ENCODE measurements around the gene PLK1.
"Not testable (repeated sequence)": the region's sequence is repeated elsewhere in the genome, so short reads cannot be mapped to it uniquely, and the experiment has no call there.

Gene PLK1

GRCh38 chr16:23704772-23705516, 26.3 kb downstream of the PLK1 start:
- no peak for DNase-seq (ENCODE audit: low read depth, low spot score)
- no peak overlapping the region for H3K4me3 ChIP-seq (ENCODE audit: low read length)

GRCh38 chr16:23705517-23705902, 26.8 kb downstream of the PLK1 start:
- no peak for DNase-seq (ENCODE audit: low read depth, low spot score)
- no peak overlapping the region for H3K4me3 ChIP-seq (ENCODE audit: low read length)

- no peak for DNase-seq (ENCODE audit: low read depth, low spot score)
- no peak overlapping the region for H3K4me3 ChIP-seq (ENCODE audit: low read length)
Measured at GRCh38 chr16:23706439-23706838, 27.8 kb downstream of the PLK1 start.

GRCh38 chr16:23709536-23709935, 30.8 kb downstream of the PLK1 start:
- DNase-seq (ENCODE audit: low read depth, low spot score): no peak
- no peak overlapping the region for H3K4me3 ChIP-seq (ENCODE audit: low read length)

GRCh38 chr16:23710008-23710407, 31.3 kb downstream of the PLK1 start:
- DNase-seq (ENCODE audit: low read depth, low spot score): no peak
- H3K4me3 ChIP-seq (ENCODE audit: low read length): no peak overlapping the region

GRCh38 chr16:23710504-23710903, 31.8 kb downstream of the PLK1 start:
- no peak for DNase-seq (ENCODE audit: low read depth, low spot score)
- no peak overlapping the region for H3K4me3 ChIP-seq (ENCODE audit: low read length)

- no peak for DNase-seq (ENCODE audit: low read depth, low spot score)
- H3K4me3 ChIP-seq (ENCODE audit: low read length): no peak overlapping the region
Measured at GRCh38 chr16:23711785-23712184, 33.1 kb downstream of the PLK1 start.

- H3K4me3 ChIP-seq (ENCODE audit: low read length): no peak within 1 kb of the TSS
- no peak for DNase-seq (ENCODE audit: low read depth, low spot score)
Measured at GRCh38 chr16:23712976-23713375, 34.3 kb downstream of the PLK1 start, which contains the start of gene ERN2. ERN2 (minus strand) TSS chr16:23713222; CDS start chr16:23713187, 35 bp downstream.

GRCh38 chr16:23716484-23716883, 37.8 kb downstream of the PLK1 start:
- no peak overlapping the region for H3K4me3 ChIP-seq (ENCODE audit: low read length)
- no peak for DNase-seq (ENCODE audit: low read depth, low spot score)

GRCh38 chr16:23722613-23723240, 44.0 kb downstream of the PLK1 start:
- H3K4me3 ChIP-seq (ENCODE audit: low read length); DNase-seq (ENCODE audit: low read depth, low spot score): not testable (repeated sequence)

GRCh38 chr16:23724096-23724784, 45.6 kb downstream of the PLK1 start:
- DNase-seq (ENCODE audit: low read depth, low spot score): no peak
- H3K4me3 ChIP-seq (ENCODE audit: low read length): no peak overlapping the region

GRCh38 chr16:23724785-23725131, 46.1 kb downstream of the PLK1 start:
- no peak for DNase-seq (ENCODE audit: low read depth, low spot score)
- H3K4me3 ChIP-seq (ENCODE audit: low read length): no peak overlapping the region

GRCh38 chr16:23726710-23727109, 48.0 kb downstream of the PLK1 start:
- no peak for DNase-seq (ENCODE audit: low read depth, low spot score)
- H3K4me3 ChIP-seq (ENCODE audit: low read length): no peak overlapping the region

GRCh38 chr16:23728112-23728477, 49.4 kb downstream of the PLK1 start:
- DNase-seq (ENCODE audit: low read depth, low spot score): no peak
- H3K4me3 ChIP-seq (ENCODE audit: low read length): no peak overlapping the region

- no peak overlapping the region for H3K4me3 ChIP-seq (ENCODE audit: low read length)
- no peak for DNase-seq (ENCODE audit: low read depth, low spot score)
Measured at GRCh38 chr16:23729503-23730424, 51.1 kb downstream of the PLK1 start.

GRCh38 chr16:23734176-23734893, 55.6 kb downstream of the PLK1 start:
- no peak for DNase-seq (ENCODE audit: low read depth, low spot score)
- H3K4me3 ChIP-seq (ENCODE audit: low read length): no peak overlapping the region

GRCh38 chr16:23737423-23738028, 58.8 kb downstream of the PLK1 start:
- DNase-seq (ENCODE audit: low read depth, low spot score); H3K4me3 ChIP-seq (ENCODE audit: low read length): not testable (repeated sequence)

GRCh38 chr16:23739516-23739915, 60.8 kb downstream of the PLK1 start:
- no peak for DNase-seq (ENCODE audit: low read depth, low spot score)
- no peak overlapping the region for H3K4me3 ChIP-seq (ENCODE audit: low read length)

Measured in Jurkat, Clone E6-1 (cell line).